HepG2 (cell line): Measurements from ENCODE around the gene NUP214. TPM values are rescaled to one million over a fixed set of nuclear protein-coding genes. Genes with fewer than 3 reads are reported as not detected.

ENCODE experiments used
- ATAC-seq: fragments of 200-7000 bp; cut with Tn5 transposase; 3 replicates; pipeline ENCODE4 v1.9.1; 2020; ENCODE audit warnings: mild to moderate bottlenecking, moderate library complexity
- BruUV-seq: library from RNA; stranded (reverse); fragments of 400-500 nt; replicated peaks from 2 replicates; lab custom pipeline; 2021; lab: Mats Ljungman, UMichigan
- CTCF ChIA-PET: fragments of 300-600 bp; formaldehyde crosslinking; extraction: SDS; loops from one replicate; lab custom pipeline; 2021; ENCODE audit warnings: low total read pairs, inconsistent platforms, low intra/inter-chr PET ratio; lab: Yijun Ruan, JAX
- POLR2A ChIA-PET: fragments of 350-600 bp; sonication (Branson Sonifier 250); formaldehyde crosslinking; loops from one replicate; lab custom pipeline; 2020; ENCODE audit warnings: antibody characterized with exemption, inconsistent platforms; lab: Yijun Ruan, JAX
- DNase-seq: peaks from one replicate; pipeline ENCODE4 v3.0.0-alpha.2; 2015; ENCODE audit warnings: low spot score
- FAIRE-seq: peaks from 3 replicates; lab custom pipeline; 2011; peaks lifted over from hg19 to GRCh38; lab: Jason Lieb, UNC
- H2AFZ ChIP-seq: one replicate; pipeline ENCODE4 v1.6.1; 2011; ENCODE audit warnings: low read length, inconsistent platforms
- H3K27ac ChIP-seq: fragments of 300-600 bp; 3 replicates; pipeline ENCODE4 v1.8.0; 2011; ENCODE audit warnings: mixed run types, mild to moderate bottlenecking, mixed read lengths, low read length, inconsistent platforms; ENCODE audit not compliant: insufficient read depth; ENCODE audit errors: extremely low read length
- H3K27me3 ChIP-seq, 2 experiments: fragments of 200-600 bp in 1 of 2; 2 replicates in 1 of 2; 3 replicates in 1 of 2; pipeline versions ENCODE4 v1.6.0 to v1.8.0; 2011; ENCODE audit warnings: low read length in 2 of 2, mild to moderate bottlenecking in 2 of 2, moderate library complexity in 2 of 2, inconsistent platforms in 1 of 2; ENCODE audit not compliant: insufficient read depth in 2 of 2, control insufficient read depth in 1 of 2
- H3K36me3 ChIP-seq, 2 experiments: fragments of 200-600 bp in 1 of 2; replicated peaks in 1 of 2; 2 replicates in 1 of 2; 3 replicates in 1 of 2; pipeline versions ENCODE4 v1.5.1 to v1.8.0; 2011; ENCODE audit warnings: low read length in 2 of 2, inconsistent platforms in 1 of 2; ENCODE audit not compliant: insufficient read depth in 2 of 2, control insufficient read depth in 1 of 2
- H3K4me1 ChIP-seq: 2 replicates; pipeline ENCODE4 v1.5.1; 2012; ENCODE audit warnings: low read length, inconsistent platforms; ENCODE audit not compliant: insufficient read depth
- H3K4me2 ChIP-seq: 2 replicates; pipeline ENCODE4 v1.6.0; 2011; ENCODE audit warnings: low read depth, low read length, inconsistent platforms
- H3K4me3 ChIP-seq, 3 experiments: fragments of 200-600 bp in 1 of 3; sonication (generic), shearing (Covaris generic) in 1 of 3; replicated peaks in 1 of 3; 2 replicates each; pipeline ENCODE4 v1.5.1; 2011 to 2016; ENCODE audit warnings: low read length in 3 of 3, inconsistent platforms in 2 of 3, low read depth in 2 of 3, mild to moderate bottlenecking in 2 of 3, control low read depth in 1 of 3, mixed read lengths in 1 of 3; ENCODE audit not compliant: insufficient read depth in 1 of 3
- H3K79me2 ChIP-seq: one replicate; pipeline ENCODE4 v1.6.1; 2011; ENCODE audit warnings: low read length, inconsistent platforms; ENCODE audit not compliant: insufficient read depth
- H3K9ac ChIP-seq: 2 replicates; pipeline ENCODE4 v1.6.0; 2011; ENCODE audit warnings: mild to moderate bottlenecking, low read depth, low read length, inconsistent platforms; ENCODE audit not compliant: insufficient read depth
- H3K9me3 ChIP-seq: 2 replicates; pipeline ENCODE4 v1.5.1; 2012; ENCODE audit warnings: mild to moderate bottlenecking, low read length
- H4K20me1 ChIP-seq: 2 replicates; pipeline ENCODE4 v1.6.0; 2011; ENCODE audit warnings: inconsistent platforms, mild to moderate bottlenecking, low read length, moderate library complexity; ENCODE audit not compliant: insufficient read depth
- BHLHE40 ChIP-seq: IDR thresholded peaks from 2 replicates; pipeline ENCODE4 v1.6.1; 2011; ENCODE audit warnings: low read length, improper control_type of control experiment
- FOXJ3 ChIP-seq: sonication (generic); formaldehyde crosslinking; IDR thresholded peaks from 2 replicates; pipeline ENCODE4 v1.4.0; 2020; ENCODE audit warnings: missing genetic modification reagents, mild to moderate bottlenecking, borderline replicate concordance
- PRDM10 ChIP-seq: sonication (generic); formaldehyde crosslinking; IDR thresholded peaks from 2 replicates; pipeline ENCODE4 v1.4.0; 2020; ENCODE audit warnings: low read depth, missing genetic modification reagents
- RAD51 ChIP-seq: fragments of 450-650 bp; IDR thresholded peaks from 2 replicates; pipeline ENCODE4 v1.6.1; 2016; ENCODE audit warnings: borderline replicate concordance
- SRF ChIP-seq: IDR thresholded peaks from 2 replicates; pipeline ENCODE4 v1.6.1; 2011; ENCODE audit warnings: mild to moderate bottlenecking, low read depth, low read length, moderate library complexity
- TAF15 ChIP-seq: fragments of 200-400 bp; formaldehyde crosslinking; IDR thresholded peaks from one replicate; pipeline ENCODE4 v1.6.1; 2018; ENCODE audit warnings: mild to moderate bottlenecking, low read depth, low read length; ENCODE audit not compliant: poor library complexity, severe bottlenecking
- TGIF2 ChIP-seq: IDR thresholded peaks from 2 replicates; pipeline ENCODE4 v1.6.1; 2016; ENCODE audit warnings: control low read depth, missing compliant biosample characterization
- ZBTB25 ChIP-seq: IDR thresholded peaks from 2 replicates; pipeline ENCODE4 v1.6.1; 2018; ENCODE audit warnings: missing genetic modification reagents
- ZNF589 ChIP-seq: sonication (generic); formaldehyde crosslinking; conservative IDR thresholded peaks from 2 replicates; pipeline ENCODE4 v1.8.0; 2022; ENCODE audit warnings: mild to moderate bottlenecking, moderate library complexity, missing genetic modification reagents
- ZNF616 ChIP-seq: sonication (generic); formaldehyde crosslinking; IDR thresholded peaks from 2 replicates; pipeline ENCODE4 v1.5.0; 2020; ENCODE audit warnings: low read depth, mild to moderate bottlenecking, missing genetic modification reagents
- ZNF841 ChIP-seq: sonication (generic); formaldehyde crosslinking; IDR thresholded peaks from 2 replicates; pipeline ENCODE4 v1.8.1; 2023; ENCODE audit warnings: missing genetic modification reagents, borderline replicate concordance
- WGBS: methylation state at CpG from one replicate; pipeline ENCODE4 v1.1.6; 2017; ENCODE audit warnings: low lambda C conversion rate; 5-methylcytosine and 5-hydroxymethylcytosine counted together
- in situ Hi-C: cut with HindIII; loops from 2 replicates; pipeline ENCODE4 v1.10.0; 2017; ENCODE audit warnings: low pct_unique_long_range_greater_than_20kb; ENCODE audit not compliant: extremely low pct_ligation_motif_present
- intact Hi-C: fragments of 100-400 bp; cut with micrococcal nuclease; formaldehyde crosslinking; loops from one replicate; pipeline ENCODE4 v1.10.0; 2022; ENCODE audit not compliant: unreplicated experiment
- polyA plus RNA-seq, 8 experiments: library from polyadenylated mRNA; depleted of rRNA in 3 of 8; stranded (reverse) in 7 of 8; unstranded in 1 of 8; fragments of >200 nt; fragmentation: Illumina TruSeq in 4 of 8; extraction: Trizol in 4 of 8; gene quantifications; 2 replicates each; pipeline versions ENCODE4 v1.2.1 to v1.2.3, GENCODE V29; 2011 to 2016; ENCODE audit warnings: low read depth in 4 of 8, missing spikeins in 1 of 8, mixed read lengths in 1 of 8; ENCODE audit not compliant: insufficient read depth in 1 of 8
- total RNA-seq, 5 experiments: library from RNA; depleted of rRNA; stranded (reverse); fragments of >200 nt; fragmentation: Illumina TruSeq; extraction: Trizol; gene quantifications; 2 replicates each; pipeline ENCODE4 v1.2.3, GENCODE V29; 2016; ENCODE audit warnings: low read depth in 1 of 5
- TF ChIP-seq, protein P1 (sequence below): sonication (generic); formaldehyde crosslinking; IDR thresholded peaks from 2 replicates; pipeline ENCODE4 v1.5.0; 2020; ENCODE audit warnings: mild to moderate bottlenecking, missing genetic modification reagents, borderline replicate concordance

NUP214 gene
- total and polyA plus RNA-seq, 2 of the 13 experiments (the other 11 are each of a cell fraction or from before 2014, with no cell fraction given) = 8.4 to 16.0 TPM

DNA sequence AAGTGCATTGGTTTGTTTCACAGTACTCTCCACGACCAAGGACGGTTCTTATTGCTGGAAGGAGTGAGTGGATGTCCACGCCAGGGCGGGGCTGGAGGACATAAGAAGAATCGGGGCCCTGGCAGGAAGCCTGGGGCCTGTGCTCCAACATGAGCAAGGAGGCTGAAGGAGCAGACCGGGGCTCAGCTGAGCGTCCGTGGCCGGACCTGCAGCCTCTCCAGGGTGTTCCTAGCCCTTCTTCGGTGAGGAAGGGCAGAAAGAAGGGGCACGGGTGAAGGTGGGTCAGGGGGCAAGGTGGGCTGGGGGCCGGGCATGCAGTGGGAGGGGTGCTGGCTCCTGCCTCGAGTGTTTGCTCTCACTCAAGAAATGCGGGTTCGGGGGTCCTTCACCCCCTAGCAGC is 132.8 kb downstream of the NUP214 start (continued):
- TF ChIP-seq, protein P1, sequence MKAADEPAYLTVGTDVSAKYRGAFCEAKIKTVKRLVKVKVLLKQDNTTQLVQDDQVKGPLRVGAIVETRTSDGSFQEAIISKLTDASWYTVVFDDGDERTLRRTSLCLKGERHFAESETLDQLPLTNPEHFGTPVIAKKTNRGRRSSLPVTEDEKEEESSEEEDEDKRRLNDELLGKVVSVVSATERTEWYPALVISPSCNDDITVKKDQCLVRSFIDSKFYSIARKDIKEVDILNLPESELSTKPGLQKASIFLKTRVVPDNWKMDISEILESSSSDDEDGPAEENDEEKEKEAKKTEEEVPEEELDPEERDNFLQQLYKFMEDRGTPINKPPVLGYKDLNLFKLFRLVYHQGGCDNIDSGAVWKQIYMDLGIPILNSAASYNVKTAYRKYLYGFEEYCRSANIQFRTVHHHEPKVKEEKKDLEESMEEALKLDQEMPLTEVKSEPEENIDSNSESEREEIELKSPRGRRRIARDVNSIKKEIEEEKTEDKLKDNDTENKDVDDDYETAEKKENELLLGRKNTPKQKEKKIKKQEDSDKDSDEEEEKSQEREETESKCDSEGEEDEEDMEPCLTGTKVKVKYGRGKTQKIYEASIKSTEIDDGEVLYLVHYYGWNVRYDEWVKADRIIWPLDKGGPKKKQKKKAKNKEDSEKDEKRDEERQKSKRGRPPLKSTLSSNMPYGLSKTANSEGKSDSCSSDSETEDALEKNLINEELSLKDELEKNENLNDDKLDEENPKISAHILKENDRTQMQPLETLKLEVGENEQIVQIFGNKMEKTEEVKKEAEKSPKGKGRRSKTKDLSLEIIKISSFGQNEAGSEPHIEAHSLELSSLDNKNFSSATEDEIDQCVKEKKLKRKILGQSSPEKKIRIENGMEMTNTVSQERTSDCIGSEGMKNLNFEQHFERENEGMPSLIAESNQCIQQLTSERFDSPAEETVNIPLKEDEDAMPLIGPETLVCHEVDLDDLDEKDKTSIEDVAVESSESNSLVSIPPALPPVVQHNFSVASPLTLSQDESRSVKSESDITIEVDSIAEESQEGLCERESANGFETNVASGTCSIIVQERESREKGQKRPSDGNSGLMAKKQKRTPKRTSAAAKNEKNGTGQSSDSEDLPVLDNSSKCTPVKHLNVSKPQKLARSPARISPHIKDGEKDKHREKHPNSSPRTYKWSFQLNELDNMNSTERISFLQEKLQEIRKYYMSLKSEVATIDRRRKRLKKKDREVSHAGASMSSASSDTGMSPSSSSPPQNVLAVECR (CRISPR knock-in tag) = no peak
- no peak for TF ChIP-seq ZNF616 (CRISPR knock-in tag)
- TF ChIP-seq TGIF2 (CRISPR knock-in tag) = no peak
- TF ChIP-seq ZBTB25 (CRISPR knock-in tag) = no peak
- TF ChIP-seq ZNF589 = no peak
- no peak for TF ChIP-seq ZNF841
- TF ChIP-seq, all 625 proteins: peak for 0

- Histone ChIP-seq H3K9me3 (no peaks in the 10 kb centered on the region), H3K27me3 (peaks cover 12 to 49% of the 10 kb centered on the region in 2 experiments; a peak in 4 of 5 replicates), H2AFZ (no peak overlapping the region), H3K36me3 (no peaks in the 10 kb centered on the region), H3K4me3 (no peak overlapping the region), H3K79me2 (no peaks in the 10 kb centered on the region), H4K20me1 (no peaks in the 10 kb centered on the region), H3K4me2 (no peak overlapping the region), H3K4me1 (peaks cover 29% of the 10 kb centered on the region), H3K9ac (no peak overlapping the region), H3K27ac (no peak overlapping the region)
- no TSS peak for BruUV-seq
- FAIRE-seq = no peak
- ChIA-PET CTCF (no interaction called here), POLR2A (no interaction called here)
- intact Hi-C loops = no loop called here
- in situ Hi-C loops = no loop called here
- DNase-seq = no peak
- 15% methylated on average over 9 of the region's 25 CpGs for WGBS
- ATAC-seq = no peak; the same call in 2 of the 3 replicates
- TF ChIP-seq FOXJ3 (CRISPR knock-in tag) (no peak), PRDM10 (no peak), SRF (no peak), BHLHE40 (no peak), TAF15 (no peak), RAD51 (no peak)
These were observed 133.5 kb downstream of the NUP214 start for GRCh38 chr9:131258698-131259431.
